ENCODE data around the gene EPS15.

EPS15 gene

DNA sequence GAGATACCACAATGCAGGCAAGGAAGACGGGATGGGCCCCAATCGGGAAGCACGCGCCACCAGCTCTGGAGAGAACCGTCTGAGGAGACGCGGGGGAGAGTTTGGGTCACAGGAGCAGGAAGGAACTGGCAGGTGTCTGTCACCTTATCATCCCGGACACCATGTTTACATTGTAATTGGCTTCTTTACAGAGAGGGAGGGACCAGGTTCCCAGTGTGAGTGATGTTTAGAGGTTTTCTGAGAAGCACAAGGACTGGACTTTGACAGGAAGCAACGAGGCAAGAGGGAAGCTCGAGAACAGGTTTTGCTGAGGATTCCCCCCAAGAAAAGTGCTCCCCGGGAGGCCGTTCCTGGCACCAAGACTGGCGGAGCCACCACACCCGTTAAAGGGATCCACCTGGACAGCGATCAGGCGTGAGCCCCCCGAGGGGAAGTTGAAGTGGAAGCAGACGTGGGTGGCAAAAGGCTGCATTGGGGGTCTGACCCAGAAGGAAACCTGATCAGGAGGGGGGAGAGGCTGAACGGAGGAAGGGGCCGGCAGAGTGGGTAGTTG is 957 bp downstream of the EPS15 start:
- H3K9me3 ChIP-seq (ENCODE audit: control insufficient read depth, insufficient read depth, low read depth, low read length), result no peaks in the 10 kb centered on the region
- ChIA-PET CTCF (interaction anchor here (0.7 kb wide), 1 partner anchor 74 kb away, joined by 3 read pairs; no protein-coding TSS in a partner anchor), POLR2A (interaction anchor here (0.8 to 1.7 kb wide), 3 partner anchors 12 to 54 kb away, joined by 3 to 5 read pairs (median 4); no protein-coding TSS in a partner anchor)
- peaks cover 8% of the 10 kb centered on the region for H3K4me1 ChIP-seq (ENCODE audit: control insufficient read depth, insufficient read depth, low read length)
- no peaks in the 10 kb centered on the region for H3K36me3 ChIP-seq (ENCODE audit: control insufficient read depth in 2 of 2, insufficient read depth in 1 of 2, low read length in 2 of 2)
- peak overlapping the region; percentile 89 for H3K27ac ChIP-seq (ENCODE audit: extremely low read depth, low read depth, low read length)
- H3K4me3 ChIP-seq (ENCODE audit: low read depth, low read length), result peak overlapping the region; percentile 95
- no peak for TF ChIP-seq ZNF174 (tag by site-specific recombination; IDR thresholded peaks at IDR 0.05)
- no peak for TF ChIP-seq YY2 (tag by site-specific recombination; IDR thresholded peaks at IDR 0.05)
- no peak for TF ChIP-seq ZNF2 (tag by site-specific recombination; IDR thresholded peaks at IDR 0.05)
- peak; percentile 96 for TF ChIP-seq GLIS2 (tag by site-specific recombination; IDR thresholded peaks at IDR 0.05)
- no peak for TF ChIP-seq ZNF621 (tag by site-specific recombination; IDR thresholded peaks at IDR 0.05)
- peak; percentile 33 for TF ChIP-seq ZNF664 (tag by site-specific recombination; IDR thresholded peaks at IDR 0.05)
- TF ChIP-seq ZNF560 (tag by site-specific recombination; IDR thresholded peaks at IDR 0.05; ENCODE audit: borderline replicate concordance), result no peak
- TF ChIP-seq, protein P1, sequence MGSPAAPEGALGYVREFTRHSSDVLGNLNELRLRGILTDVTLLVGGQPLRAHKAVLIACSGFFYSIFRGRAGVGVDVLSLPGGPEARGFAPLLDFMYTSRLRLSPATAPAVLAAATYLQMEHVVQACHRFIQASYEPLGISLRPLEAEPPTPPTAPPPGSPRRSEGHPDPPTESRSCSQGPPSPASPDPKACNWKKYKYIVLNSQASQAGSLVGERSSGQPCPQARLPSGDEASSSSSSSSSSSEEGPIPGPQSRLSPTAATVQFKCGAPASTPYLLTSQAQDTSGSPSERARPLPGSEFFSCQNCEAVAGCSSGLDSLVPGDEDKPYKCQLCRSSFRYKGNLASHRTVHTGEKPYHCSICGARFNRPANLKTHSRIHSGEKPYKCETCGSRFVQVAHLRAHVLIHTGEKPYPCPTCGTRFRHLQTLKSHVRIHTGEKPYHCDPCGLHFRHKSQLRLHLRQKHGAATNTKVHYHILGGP (tag by site-specific recombination; IDR thresholded peaks at IDR 0.05), result no peak
- no peak for TF ChIP-seq ZNF529 (tag by site-specific recombination; IDR thresholded peaks at IDR 0.05; ENCODE audit: insufficient replicate concordance)
- TF ChIP-seq ZNF48 (tag by site-specific recombination; IDR thresholded peaks at IDR 0.05), result no peak
- no peak for TF ChIP-seq ZNF248 (tag by site-specific recombination; IDR thresholded peaks at IDR 0.05)
- TF ChIP-seq ZNF629 (tag by site-specific recombination; IDR thresholded peaks at IDR 0.05), result no peak
- no peak for TF ChIP-seq ZNF223 (tag by site-specific recombination; IDR thresholded peaks at IDR 0.05)
- TF ChIP-seq ZNF394 (tag by site-specific recombination; IDR thresholded peaks at IDR 0.05; ENCODE audit: borderline replicate concordance), result peak; percentile 26; the same call in 1 of the 2 replicates
- TF ChIP-seq, protein P2, sequence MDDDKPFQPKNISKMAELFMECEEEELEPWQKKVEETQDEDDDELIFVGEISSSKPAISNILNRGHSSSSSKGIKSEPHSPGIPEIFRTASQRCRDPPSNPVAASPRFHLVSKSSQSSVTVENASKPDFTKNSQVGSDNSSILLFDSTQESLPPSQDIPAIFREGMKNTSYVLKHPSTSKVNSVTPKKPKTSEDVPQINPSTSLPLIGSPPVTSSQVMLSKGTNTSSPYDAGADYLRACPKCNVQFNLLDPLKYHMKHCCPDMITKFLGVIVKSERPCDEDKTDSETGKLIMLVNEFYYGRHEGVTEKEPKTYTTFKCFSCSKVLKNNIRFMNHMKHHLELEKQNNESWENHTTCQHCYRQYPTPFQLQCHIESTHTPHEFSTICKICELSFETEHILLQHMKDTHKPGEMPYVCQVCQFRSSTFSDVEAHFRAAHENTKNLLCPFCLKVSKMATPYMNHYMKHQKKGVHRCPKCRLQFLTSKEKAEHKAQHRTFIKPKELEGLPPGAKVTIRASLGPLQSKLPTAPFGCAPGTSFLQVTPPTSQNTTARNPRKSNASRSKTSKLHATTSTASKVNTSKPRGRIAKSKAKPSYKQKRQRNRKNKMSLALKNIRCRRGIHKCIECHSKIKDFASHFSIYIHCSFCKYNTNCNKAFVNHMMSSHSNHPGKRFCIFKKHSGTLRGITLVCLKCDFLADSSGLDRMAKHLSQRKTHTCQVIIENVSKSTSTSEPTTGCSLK (tag by site-specific recombination; IDR thresholded peaks at IDR 0.05), result no peak
- TF ChIP-seq ZNF19 (tag by site-specific recombination; IDR thresholded peaks at IDR 0.05; ENCODE audit: low read depth), result no peak
- no peak for TF ChIP-seq KLF10 (tag by site-specific recombination; IDR thresholded peaks at IDR 0.05)
- no peak for TF ChIP-seq ZNF202 (tag by site-specific recombination; IDR thresholded peaks at IDR 0.05; ENCODE audit: borderline replicate concordance)
- TF ChIP-seq, protein P3, sequence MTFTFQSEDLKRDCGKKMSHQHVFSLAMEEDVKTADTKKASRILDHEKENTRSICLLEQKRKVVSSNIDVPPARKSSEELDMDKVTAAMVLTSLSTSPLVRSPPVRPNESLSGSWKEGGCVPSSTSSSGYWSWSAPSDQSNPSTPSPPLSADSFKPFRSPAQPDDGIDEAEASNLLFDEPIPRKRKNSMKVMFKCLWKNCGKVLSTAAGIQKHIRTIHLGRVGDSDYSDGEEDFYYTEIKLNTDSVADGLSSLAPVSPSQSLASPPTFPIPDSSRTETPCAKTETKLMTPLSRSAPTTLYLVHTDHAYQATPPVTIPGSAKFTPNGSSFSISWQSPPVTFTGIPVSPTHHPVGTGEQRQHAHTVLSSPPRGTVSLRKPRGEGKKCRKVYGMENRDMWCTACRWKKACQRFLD (tag by site-specific recombination; IDR thresholded peaks at IDR 0.05), result no peak
- no peak for TF ChIP-seq ZNF555 (tag by site-specific recombination; conservative IDR thresholded peaks at IDR 0.05)
- no peak for TF ChIP-seq FEZF1 (tag by site-specific recombination; IDR thresholded peaks at IDR 0.05)
- TF ChIP-seq ZNF184 (tag by site-specific recombination; IDR thresholded peaks at IDR 0.05), result no peak
- TF ChIP-seq, protein P4, sequence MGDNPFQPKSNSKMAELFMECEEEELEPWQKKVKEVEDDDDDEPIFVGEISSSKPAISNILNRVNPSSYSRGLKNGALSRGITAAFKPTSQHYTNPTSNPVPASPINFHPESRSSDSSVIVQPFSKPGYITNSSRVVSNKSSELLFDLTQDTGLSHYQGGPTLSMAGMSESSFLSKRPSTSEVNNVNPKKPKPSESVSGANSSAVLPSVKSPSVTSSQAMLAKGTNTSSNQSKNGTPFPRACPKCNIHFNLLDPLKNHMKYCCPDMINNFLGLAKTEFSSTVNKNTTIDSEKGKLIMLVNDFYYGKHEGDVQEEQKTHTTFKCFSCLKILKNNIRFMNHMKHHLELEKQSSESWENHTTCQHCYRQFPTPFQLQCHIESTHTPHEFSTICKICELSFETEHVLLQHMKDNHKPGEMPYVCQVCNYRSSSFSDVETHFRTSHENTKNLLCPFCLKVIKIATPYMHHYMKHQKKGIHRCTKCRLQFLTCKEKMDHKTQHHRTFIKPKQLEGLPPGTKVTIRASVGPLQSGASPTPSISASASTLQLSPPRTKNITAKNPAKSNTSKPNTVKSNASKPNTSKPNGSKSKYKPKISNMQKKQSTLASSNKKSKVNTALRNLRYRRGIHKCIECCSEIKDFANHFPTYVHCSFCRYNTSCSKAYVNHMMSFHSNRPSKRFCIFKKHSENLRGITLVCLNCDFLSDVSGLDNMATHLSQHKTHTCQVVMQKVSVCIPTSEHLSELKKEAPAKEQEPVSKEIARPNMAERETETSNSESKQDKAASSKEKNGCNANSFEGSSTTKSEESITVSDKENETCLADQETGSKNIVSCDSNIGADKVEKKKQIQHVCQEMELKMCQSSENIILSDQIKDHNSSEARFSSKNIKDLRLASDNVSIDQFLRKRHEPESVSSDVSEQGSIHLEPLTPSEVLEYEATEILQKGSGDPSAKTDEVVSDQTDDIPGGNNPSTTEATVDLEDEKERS (tag by site-specific recombination; IDR thresholded peaks at IDR 0.05), result no peak
- peak; percentile 31; the same call in 1 of the 2 replicates for TF ChIP-seq KLF8 (tag by site-specific recombination; IDR thresholded peaks at IDR 0.05)
- TF ChIP-seq, protein P5, sequence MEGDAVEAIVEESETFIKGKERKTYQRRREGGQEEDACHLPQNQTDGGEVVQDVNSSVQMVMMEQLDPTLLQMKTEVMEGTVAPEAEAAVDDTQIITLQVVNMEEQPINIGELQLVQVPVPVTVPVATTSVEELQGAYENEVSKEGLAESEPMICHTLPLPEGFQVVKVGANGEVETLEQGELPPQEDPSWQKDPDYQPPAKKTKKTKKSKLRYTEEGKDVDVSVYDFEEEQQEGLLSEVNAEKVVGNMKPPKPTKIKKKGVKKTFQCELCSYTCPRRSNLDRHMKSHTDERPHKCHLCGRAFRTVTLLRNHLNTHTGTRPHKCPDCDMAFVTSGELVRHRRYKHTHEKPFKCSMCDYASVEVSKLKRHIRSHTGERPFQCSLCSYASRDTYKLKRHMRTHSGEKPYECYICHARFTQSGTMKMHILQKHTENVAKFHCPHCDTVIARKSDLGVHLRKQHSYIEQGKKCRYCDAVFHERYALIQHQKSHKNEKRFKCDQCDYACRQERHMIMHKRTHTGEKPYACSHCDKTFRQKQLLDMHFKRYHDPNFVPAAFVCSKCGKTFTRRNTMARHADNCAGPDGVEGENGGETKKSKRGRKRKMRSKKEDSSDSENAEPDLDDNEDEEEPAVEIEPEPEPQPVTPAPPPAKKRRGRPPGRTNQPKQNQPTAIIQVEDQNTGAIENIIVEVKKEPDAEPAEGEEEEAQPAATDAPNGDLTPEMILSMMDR (tag by site-specific recombination; IDR thresholded peaks at IDR 0.05), result no peak
- no peak for TF ChIP-seq KLF1 (tag by site-specific recombination; IDR thresholded peaks at IDR 0.05)
- TF ChIP-seq ZNF214 (tag by site-specific recombination; IDR thresholded peaks at IDR 0.05; ENCODE audit: borderline replicate concordance), result no peak
- no peak for TF ChIP-seq ZNF791 (tag by site-specific recombination; IDR thresholded peaks at IDR 0.05)
- no peak for TF ChIP-seq ZNF157 (tag by site-specific recombination; IDR thresholded peaks at IDR 0.05)
- no peak for TF ChIP-seq ZNF544 (tag by site-specific recombination; IDR thresholded peaks at IDR 0.05)
- TF ChIP-seq YY1 (tag by site-specific recombination; IDR thresholded peaks at IDR 0.05), result no peak; the same call in 1 of the 2 replicates
